Activated CD4-positive, alpha-beta T cell treated with anti-CD3 and anti-CD28 coated beads, Interleukin-2, Interleukin-4, amounts not matched to agents 100 ng/mL and 50 ng/mL, durations not matched to agents 16 hours and 8 hours (primary cell): Measurements from ENCODE around the gene NDUFS3.

Source experiments
- DNase-seq: peaks from one replicate; pipeline ENCODE4 v3.0.0-alpha.2; 2020; ENCODE audit warnings: low spot score

Gene NDUFS3

DNA sequence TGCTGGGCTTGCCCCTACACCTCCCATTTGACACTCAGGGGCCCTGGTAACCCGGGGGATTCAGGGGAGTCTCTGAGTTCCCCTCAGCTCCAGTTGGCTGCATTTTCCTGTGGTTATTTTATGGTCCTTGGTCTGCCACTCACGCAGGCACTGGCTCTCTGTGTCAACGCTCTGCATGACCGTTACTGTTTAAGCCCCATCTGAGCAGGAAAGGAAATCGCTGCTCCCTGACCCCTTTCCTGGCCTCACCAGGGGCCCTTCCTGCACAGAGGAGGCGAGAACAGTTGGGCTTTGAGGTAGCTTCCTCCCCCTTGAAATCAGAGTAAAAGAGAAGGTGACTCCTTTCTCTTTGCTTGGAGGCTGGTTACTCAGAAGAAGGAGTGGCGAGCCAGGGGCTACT, 12.9 kb downstream of the NDUFS3 start:
- DNase-seq: no peak

DNA sequence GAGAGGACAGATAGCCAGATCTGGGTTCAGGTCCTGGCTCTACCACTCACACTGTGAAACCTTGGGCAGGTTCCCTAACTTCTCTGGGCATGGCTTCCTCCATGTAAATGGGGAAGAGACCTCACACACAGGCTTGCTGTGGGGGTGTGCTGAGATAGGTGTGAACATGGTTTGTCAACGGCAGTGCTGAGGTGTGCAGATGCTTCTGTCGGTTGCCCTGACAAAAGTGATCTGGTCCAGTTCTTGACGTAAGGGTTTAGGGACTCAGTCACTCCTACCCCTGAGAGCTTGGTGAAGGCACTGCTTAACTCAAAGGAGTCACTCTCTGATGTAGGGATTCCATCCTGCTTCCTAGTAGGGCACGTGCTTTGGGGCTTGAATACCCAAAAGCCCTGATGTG, 13.4 kb downstream of the NDUFS3 start:
- DNase-seq: no peak

DNA sequence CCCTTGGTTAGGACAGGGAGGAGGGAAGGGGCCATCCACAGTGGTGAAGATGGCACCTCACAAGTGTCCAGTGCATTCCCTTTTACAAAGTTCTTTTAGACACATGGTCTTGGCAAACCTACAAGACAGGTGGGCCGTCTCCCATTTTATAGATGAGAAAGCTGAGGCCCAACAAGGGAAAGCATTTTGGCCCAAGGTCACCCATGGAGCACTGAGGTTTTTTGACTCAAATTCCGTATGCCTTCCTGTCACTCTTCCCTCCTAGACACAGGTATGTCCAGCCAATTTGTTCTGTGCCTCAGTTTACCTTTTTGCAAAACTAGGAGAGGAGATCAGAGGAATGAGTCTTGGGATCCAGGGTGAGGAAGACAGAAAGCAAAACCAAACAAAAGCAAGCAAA, 14.1 kb downstream of the NDUFS3 start:
- no peak for DNase-seq

DNA sequence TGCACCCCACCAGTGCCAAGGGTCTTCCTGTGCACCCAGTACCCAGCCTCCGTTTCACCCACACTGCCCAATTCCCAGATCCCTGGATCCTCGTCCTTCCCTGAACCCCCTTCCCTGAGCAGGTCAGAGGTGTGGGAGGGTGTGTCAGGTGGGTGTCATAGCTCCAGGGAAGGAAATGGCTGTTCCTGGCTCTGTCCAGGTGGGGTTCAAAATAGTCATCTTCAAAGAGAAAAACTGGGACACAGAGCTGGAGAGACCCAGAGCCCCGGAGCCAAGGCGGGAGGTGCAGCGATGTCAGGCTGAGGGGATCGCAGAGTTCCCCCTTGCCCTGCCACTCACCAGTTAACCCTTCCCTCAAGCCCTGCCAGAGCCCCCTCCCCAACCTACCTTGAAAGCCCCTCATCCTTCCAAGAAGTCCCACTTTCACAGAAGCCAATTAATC, 14.6 kb downstream of the NDUFS3 start:
- DNase-seq: no peak

DNA sequence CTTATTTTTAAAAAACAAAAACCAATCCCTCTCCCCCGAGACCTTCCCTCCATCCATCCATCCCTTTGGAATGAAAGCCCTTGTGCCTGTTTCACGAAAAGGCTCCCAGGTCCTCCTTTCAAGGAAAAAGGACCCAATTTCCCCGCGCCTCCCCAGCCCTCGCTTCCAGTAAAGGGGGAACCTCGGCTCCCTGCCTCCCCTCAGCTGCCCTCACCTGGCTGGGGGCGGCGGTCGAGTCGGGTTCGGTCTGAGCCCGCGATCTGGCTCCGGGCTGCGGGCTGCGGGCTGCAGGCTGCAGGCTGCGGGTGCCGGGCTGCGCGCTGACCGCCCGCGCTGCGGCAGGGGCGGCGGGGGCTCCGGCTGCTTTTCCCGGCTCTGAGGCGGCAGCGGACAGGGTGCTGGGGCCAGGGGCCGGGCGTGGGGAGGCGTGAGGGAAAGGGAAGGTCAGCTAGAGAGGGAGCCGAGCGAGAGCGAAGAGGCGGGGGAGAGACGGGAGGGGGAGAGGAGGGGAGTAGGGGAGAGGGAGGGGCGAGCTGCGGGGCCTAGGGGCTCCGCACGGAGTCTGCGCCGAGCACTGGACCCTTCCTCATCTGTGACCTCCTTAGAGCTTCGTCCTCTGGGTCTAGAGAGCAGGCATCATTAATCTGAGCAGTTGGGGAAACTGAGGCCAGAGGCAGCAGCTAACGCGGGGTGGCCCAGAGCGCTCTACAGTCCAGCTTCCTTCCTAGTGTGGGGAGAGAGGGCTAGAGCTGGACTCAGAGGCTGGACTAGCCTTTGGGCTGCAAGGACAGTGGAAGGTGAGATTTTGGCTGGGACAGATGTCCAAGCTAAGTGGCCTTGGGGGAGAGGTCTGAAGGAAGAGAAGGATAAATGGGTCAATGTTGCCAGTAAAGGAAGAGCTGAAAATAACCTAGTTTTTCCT, 15.3 kb downstream of the NDUFS3 start, which contains the start of gene C1QTNF4:
Gene C1QTNF4 (minus strand): TSS at position 478 of the 922 bp plus-strand sequence. CDS start 3,601 bp downstream, outside the sequence.
- DNase-seq: no peak

DNA sequence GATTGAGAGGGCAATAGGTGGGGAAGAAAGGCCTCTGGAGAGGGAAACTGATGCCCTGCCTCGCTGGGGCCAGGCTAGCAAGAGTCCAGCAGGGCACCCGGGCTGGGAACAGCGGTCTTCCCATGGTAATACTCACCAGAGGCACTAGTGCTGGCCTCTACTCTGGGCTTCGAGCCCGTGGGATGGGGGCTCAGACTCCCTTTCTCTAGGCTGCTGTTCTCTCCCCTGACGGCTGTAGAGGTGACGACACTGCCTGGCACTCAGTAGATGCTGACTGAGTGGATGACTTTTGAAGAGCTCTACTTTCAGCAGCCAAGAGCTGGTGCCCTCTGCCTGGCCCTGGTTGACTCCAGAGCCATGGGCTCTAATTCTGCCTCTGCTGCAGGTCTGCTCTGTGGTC, 16.2 kb downstream of the NDUFS3 start:
- DNase-seq: no peak

DNA sequence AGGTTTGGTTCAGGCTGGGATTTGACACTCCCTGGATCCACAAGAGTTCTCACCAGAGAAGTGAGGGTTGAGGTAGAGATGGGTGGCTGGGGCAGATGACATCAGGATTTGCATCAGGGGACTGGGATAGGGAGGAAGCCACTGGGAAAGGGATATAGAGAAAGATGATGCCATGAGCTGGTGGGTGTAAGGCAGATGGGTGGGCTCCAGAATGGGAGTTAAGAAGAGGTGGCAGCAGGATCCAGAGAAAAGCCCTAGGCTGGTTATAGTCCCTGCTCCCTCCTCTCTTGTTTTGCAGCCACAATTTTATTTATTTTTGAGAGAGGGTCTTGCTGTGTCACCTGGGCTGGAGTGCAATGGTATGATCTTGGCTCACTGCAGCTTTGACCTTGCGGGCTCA, 17.1 kb downstream of the NDUFS3 start:
- no peak for DNase-seq

DNA sequence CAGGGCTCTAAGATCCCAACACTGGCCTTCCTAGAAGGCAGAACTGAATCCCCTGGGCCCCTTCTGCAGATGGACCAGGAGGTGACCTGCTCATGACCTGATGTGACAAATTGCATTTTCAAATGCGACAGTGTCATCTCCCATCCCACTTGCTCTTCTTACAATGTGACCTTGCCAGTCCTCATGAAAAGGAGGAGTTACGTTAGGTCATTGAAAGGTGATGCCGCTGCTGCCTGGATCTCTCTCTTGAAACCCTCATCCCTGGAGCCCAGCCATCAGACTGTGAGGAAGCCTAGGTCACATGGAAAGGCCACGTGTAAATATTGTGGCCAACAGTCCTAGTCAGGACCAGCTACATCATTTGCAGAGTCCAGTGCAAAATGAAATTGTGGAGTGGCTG, 21.0 kb downstream of the NDUFS3 start:
- no peak for DNase-seq

DNA sequence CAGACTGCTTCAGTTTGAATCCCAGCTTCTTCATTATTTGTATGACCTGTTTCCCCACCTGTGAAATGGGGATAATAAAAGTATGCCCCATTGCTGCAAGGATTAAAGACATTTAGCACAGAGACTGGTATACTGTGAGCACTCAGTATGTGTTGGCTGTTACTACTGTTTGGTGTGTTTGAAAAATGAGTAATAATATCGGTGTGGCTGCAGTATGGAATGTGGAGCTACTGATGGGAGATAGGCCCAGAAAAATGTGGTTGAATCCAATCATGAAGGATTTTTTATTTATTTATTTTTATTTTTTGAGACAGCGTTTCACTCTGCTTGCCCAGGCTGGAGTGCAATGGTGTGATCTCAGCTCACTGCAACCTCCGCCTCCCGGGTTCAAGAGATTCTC, 24.4 kb downstream of the NDUFS3 start:
- DNase-seq: no peak

DNA sequence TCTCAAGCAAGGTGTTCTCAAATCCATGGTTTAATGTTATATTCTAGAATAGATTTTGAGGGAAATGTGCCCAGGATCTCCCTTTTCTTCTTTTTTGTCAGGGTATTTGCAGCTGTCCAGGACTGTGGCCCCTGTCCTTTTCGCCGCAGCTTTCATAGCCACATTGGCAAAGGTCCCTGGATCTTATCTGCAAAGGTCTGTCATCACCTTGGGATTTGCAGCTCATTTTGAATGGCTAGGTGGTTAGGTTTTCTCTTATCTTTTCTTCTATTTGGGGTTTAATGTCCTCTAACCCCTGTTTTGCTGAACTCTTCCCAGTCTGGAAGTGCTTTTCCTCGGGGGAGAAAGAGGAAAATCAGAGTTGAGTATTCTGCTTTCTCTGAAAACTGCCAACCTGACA, 27.0 kb downstream of the NDUFS3 start:
- DNase-seq: no peak

DNA sequence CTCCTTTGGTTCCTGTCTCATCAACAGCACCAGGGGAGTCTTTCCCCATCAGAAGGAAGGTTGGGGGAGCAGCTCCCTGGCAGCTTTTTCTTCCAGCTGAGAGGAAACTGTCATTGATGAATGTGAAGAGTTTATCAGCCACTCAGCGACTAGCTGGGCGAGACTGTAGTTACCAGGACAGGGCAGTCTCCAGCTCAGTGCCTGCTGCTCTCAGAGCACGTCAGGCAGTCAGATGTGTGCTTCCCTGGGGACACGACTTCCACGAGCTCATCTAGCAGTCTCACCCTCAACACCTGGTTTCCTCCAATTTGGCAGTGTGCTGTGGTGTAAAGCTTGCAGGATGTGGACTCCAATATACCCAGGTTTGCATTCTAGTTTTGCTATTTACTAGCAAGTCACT, 27.9 kb downstream of the NDUFS3 start:
- DNase-seq: no peak

DNA sequence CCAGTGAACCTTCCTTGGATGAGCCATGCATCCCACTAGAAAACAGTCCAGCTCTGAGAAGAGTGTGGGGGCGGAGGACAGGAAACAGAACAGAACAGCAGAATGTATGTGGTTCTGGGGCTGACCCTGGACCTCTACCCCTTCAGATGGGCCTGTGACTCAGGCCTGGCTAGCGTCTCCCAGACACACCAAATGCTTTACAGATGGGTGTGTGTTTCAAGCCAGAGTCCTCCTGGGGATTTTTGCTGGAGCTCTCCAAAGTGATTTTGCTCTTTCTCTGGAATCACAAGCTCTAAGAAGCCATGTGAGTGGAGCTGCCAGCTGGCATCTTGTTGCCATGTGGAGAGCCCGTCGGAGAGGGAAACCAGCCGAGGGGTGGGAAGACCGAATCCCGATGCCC, 28.5 kb downstream of the NDUFS3 start:
- DNase-seq: no peak

DNA sequence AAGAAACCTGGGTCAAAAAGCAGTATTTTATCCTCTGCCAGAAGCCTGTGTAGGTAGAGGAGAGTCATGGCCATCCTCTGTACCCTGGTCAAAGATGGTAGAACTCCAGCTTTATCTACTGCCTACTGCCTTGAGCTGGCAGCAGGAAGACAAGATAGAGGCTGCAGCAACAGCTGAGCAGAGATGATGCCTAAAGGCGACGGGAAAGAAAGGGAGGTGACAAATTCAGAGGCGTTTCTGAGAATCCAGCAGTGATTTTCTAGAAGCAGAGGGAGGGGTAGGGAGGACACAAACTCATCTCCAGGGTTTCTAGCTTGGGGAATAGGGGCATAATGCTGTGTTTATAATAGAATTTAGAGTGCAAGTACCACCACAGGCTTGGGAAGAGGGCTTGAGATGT, 30.8 kb downstream of the NDUFS3 start:
- no peak for DNase-seq

DNA sequence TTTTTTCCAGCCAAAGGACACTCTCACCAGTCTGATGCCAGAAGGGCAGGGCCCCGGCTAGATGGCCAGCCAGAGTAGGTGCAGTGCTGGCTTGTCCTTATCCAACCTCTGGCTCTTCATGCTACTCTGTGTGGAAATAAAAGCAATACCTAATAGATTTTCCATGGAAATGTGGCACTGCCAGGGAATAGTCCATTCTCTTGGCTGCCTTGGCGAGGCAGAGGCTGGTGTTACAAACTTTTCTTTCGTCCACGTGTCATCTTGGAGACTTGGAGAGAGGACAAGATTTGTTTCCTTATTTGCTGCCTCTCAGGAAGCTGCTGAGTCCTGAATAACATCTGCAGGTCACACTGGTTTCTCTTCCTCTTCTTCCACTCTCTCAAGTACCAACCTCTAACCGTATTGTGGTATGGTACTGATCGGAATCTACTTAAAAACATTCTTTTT, 32.5 kb downstream of the NDUFS3 start:
- no peak for DNase-seq

DNA sequence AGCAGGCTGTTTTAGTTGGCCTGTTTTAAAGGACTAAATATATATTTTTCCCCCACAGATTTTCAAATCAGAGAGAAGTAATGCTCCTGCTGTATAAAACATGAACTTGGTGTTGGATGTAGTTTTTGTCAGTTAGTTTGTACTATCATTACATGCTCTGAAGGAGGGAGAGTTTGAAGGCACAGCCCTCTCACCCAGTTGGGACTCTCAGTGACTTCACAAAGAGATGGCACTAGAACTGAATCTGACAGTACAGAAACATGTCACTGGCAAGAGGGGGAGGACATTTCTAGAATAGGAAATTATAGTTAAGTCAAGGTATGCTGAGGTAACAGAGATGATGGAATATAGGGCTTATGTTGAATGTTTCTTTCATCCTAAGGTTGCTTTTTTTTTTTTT, 36.4 kb downstream of the NDUFS3 start:
- DNase-seq: no peak

DNA sequence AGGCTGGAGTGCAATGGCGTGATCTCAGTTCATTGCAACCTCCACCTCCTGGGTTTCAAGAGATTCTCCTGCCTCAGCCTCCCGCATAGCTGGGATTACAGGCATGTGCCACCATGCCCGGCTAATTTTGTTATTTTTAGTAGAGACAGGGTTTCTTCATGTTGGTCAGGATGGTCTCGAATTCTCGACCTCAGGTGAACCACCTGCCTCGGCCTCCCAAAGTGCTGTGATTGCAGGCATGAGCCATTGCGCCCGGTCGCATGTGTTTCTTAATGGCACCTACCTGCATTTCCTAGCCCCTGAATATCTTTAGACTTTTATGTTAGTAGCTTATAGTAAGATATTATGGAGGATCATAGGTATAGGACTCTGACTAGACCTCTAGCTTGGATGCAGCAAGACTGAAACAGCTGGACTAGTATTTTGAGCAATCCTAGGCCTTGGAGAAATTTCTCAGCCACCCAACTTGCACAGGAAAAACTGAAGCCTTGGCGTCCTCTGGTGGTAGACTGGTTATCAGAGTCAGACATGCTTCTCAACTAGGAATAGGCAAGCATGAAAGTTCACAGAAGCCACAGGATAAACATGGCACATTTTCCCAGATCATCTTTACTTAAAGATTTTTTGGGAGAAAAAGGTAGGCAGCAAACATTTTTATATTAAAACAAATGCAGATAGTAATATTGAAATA, 38.0 kb downstream of the NDUFS3 start:
- DNase-seq: peak; percentile 21

DNA sequence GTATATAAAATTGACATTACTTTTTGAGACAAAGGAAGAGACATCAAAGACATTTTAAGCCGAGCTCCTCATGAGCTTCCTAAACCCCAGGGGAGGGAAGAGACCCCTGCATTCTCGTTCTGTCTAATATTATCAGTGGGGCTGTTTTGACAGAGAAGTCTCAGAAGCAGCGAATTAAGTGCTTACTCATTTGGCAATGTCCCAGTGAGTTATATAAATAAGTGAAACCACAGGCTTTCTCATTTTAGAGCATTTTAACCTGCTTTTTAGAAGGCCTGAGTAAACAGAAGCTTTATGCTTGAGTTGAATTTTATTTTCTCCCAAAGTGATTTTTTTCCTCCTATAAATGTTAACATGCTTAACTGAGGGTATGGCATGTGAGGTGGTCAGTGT, 38.5 kb downstream of the NDUFS3 start:
- DNase-seq: peak; percentile 19

DNA sequence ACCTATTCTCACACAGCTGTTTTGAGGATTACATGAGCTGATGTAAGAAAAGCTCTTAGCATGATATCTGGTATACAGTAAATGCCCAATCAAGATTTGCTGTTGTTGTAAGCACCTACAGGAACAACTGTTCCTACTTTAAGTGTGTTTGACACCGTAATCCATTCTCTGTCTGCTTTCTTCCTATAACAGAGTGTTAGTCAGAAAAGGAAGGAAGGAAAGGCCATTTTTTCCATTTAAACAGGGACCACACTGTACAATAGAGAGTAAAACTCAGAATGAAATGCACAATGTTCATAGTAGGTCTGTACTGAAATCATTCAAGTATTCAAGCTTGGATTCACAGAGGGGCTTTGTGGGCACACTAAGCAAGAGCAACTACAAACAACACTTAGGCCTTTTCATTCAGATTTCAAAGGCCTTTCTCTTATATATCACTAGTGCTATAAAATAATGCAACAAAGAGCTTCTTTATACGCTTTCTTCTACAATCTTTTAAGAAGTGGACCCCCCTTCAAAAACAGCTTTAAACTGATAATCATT, 42.0 kb downstream of the NDUFS3 start:
- no peak for DNase-seq

DNA sequence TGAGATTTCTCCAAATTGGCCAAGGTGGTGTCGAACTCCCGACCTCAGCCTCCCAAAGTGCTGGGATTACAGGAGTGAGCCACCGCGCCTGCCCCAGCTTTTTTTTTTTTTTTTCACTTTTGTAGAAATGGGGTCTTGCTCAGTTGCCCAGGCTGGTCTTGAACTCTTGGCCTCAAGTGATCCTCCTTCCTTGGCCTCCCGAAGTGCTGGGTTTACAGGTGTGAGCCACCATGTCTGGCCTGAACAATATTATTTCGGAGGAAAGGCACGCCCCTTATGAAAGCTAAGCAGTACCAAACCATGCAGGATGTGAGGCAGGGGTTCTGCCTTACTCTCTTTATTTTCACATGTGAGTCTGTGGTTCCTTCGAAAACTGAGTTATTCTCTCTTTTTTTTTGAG, 47.4 kb downstream of the NDUFS3 start:
- DNase-seq: no peak

DNA sequence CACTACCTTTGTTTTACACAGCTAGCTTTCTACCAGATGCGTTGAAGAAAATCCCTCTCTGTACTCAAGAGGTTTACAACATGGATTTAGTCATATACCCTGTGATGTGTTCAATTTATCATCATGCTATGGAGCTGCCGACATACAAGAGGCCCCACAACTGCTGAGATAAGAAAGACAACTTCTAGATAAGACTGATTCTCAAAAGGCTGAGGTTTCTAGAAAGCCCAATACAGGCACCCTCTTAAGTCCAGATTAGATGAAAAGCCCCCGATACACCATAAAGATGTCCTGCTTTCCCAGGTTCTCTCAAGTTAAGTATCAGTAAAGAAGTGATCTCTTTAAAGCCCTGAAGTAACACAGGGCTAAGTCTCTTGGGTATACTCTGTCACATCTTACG, 49.2 kb downstream of the NDUFS3 start:
- no peak for DNase-seq

DNA sequence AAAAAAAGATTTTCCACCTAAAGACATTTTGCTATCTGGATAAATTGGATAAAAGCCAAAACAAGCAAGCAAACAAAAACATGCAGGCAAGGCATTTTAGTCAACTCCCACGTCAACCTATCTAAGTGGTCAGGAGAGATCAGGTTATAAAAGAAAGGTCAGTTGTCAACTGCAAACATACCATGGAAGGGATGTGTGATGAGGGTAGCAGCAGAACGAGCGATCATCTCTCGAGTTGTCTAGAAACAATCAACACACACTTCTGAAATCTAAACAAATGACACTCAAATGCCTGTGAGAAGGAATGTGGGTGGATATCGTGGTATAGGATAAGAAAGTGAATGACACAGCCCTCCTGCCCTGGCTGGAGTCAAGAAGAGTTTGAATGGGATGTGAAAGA, 52.6 kb downstream of the NDUFS3 start:
- no peak for DNase-seq
